GM23338 (cell line): Measurements from ENCODE around the gene LRRC27. TPM values are rescaled to one million over a fixed set of nuclear protein-coding genes. Genes with fewer than 3 reads are reported as not detected.

Experiments
- ATAC-seq: fragments of 200-7000 bp; cut with Tn5 transposase; 3 replicates; pipeline ENCODE4 v1.9.1; 2020
- DNase-seq: peaks from one replicate; pipeline ENCODE4 v3.0.0-alpha.2; 2015; ENCODE audit warnings: low spot score
- H2AFZ ChIP-seq: fragments of 200-600 bp; sonication (generic); 2 replicates; pipeline ENCODE4 v1.8.0; 2016; ENCODE audit warnings: antibody characterized with exemption, mild to moderate bottlenecking, moderate library complexity
- H3F3A ChIP-seq: fragments of 200-600 bp; sonication (generic); replicated peaks from 2 replicates; pipeline ENCODE4 v1.8.0; 2017; ENCODE audit warnings: antibody characterized with exemption, mixed run types, low read depth
- H3K27ac ChIP-seq: fragments of 200-600 bp; sonication (generic); 2 replicates; pipeline ENCODE4 v1.6.1; 2016; ENCODE audit warnings: low read depth
- H3K27me3 ChIP-seq: fragments of 200-600 bp; sonication (generic); 2 replicates; pipeline ENCODE4 v1.8.0; 2016; ENCODE audit warnings: mild to moderate bottlenecking, mixed run types, moderate library complexity; ENCODE audit not compliant: insufficient read depth
- H3K36me3 ChIP-seq: fragments of 200-600 bp; sonication (generic); 2 replicates; pipeline ENCODE4 v1.8.0; 2016; ENCODE audit warnings: mild to moderate bottlenecking; ENCODE audit not compliant: insufficient read depth
- H3K4me1 ChIP-seq: fragments of 200-600 bp; sonication (generic); 2 replicates; pipeline ENCODE4 v1.8.0; 2016; ENCODE audit warnings: mild to moderate bottlenecking, moderate library complexity; ENCODE audit not compliant: insufficient read depth
- H3K4me2 ChIP-seq: fragments of 200-600 bp; sonication (generic); 2 replicates; pipeline ENCODE4 v1.7.1; 2017; ENCODE audit warnings: mixed run types
- H3K4me3 ChIP-seq: fragments of 200-600 bp; sonication (generic); 2 replicates; pipeline ENCODE4 v1.6.1; 2016; ENCODE audit warnings: mixed run types
- H3K79me2 ChIP-seq: fragments of 200-600 bp; sonication (generic); replicated peaks from 2 replicates; pipeline ENCODE4 v1.8.0; 2017; ENCODE audit warnings: mild to moderate bottlenecking; ENCODE audit not compliant: insufficient read depth
- H3K9me2 ChIP-seq: fragments of 200-600 bp; sonication (generic); 2 replicates; pipeline ENCODE4 v1.8.0; 2017; ENCODE audit not compliant: insufficient read depth
- H4K20me1 ChIP-seq: fragments of 200-600 bp; sonication (generic); replicated peaks from 2 replicates; pipeline ENCODE4 v1.8.0; 2017; ENCODE audit warnings: mild to moderate bottlenecking; ENCODE audit not compliant: insufficient read depth
- H3K27ac Mint-ChIP-seq: 2 replicates; pipeline ENCODE4 v1.8.0; 2020; ENCODE audit warnings: inconsistent platforms, mild to moderate bottlenecking, moderate library complexity, mixed read lengths
- H3K27me3 Mint-ChIP-seq: 3 replicates; pipeline ENCODE4 v1.8.0; 2022; ENCODE audit warnings: low read depth, mild to moderate bottlenecking, moderate library complexity, mixed read lengths, inconsistent platforms; ENCODE audit not compliant: insufficient read depth, poor library complexity
- H3K36me3 Mint-ChIP-seq: 3 replicates; pipeline ENCODE4 v1.8.0; 2021; ENCODE audit warnings: low read depth, mild to moderate bottlenecking, inconsistent platforms, moderate library complexity, mixed read lengths
- H3K4me1 Mint-ChIP-seq: 3 replicates; pipeline ENCODE4 v1.8.0; 2020; ENCODE audit warnings: mild to moderate bottlenecking, inconsistent platforms, mixed read lengths
- H3K4me3 Mint-ChIP-seq: 3 replicates; pipeline ENCODE4 v1.8.0; 2021; ENCODE audit warnings: moderate library complexity, mild to moderate bottlenecking, inconsistent platforms, mixed read lengths
- H3K9me3 Mint-ChIP-seq: 3 replicates; pipeline ENCODE4 v1.8.0; 2020; ENCODE audit warnings: moderate library complexity, mild to moderate bottlenecking, inconsistent platforms, mixed read lengths
- CREB1 ChIP-seq: fragments of 250-450 bp; sonication (Bioruptor Pico); IDR thresholded peaks from 2 replicates; pipeline ENCODE4 v1.5.0; 2020; ENCODE audit warnings: low read depth, mild to moderate bottlenecking, moderate library complexity
- EZH2 ChIP-seq: fragments of 200-600 bp; sonication (generic); IDR thresholded peaks from one replicate; pipeline ENCODE4 v1.8.0; 2017; ENCODE audit warnings: antibody characterized with exemption, mild to moderate bottlenecking, low read depth; ENCODE audit not compliant: unreplicated experiment
- EZH2phosphoT487 ChIP-seq: fragments of 200-600 bp; sonication (generic); IDR thresholded peaks from one replicate; pipeline ENCODE4 v1.8.1; 2018; ENCODE audit warnings: antibody characterized with exemption; ENCODE audit not compliant: unreplicated experiment
- JUNB ChIP-seq: IDR thresholded peaks from one replicate; pipeline ENCODE4 v1.6.1; 2016; ENCODE audit warnings: antibody characterized with exemption; ENCODE audit not compliant: unreplicated experiment
- NANOG ChIP-seq: IDR thresholded peaks from 2 replicates; pipeline ENCODE4 v1.6.1; 2016; ENCODE audit warnings: antibody characterized with exemption, borderline replicate concordance
- POLR2AphosphoS5 ChIP-seq: IDR thresholded peaks from 2 replicates; pipeline ENCODE4 v1.6.1; 2016; ENCODE audit warnings: antibody characterized with exemption, low read depth
- STAT1 ChIP-seq: IDR thresholded peaks from one replicate; pipeline ENCODE4 v1.6.1; 2016; ENCODE audit warnings: antibody characterized with exemption; ENCODE audit not compliant: unreplicated experiment
- ZNF114 ChIP-seq: fragments of 250-450 bp; sonication (Bioruptor Pico); IDR thresholded peaks from 2 replicates; pipeline ENCODE4 v1.5.0; 2020; ENCODE audit warnings: mild to moderate bottlenecking, moderate library complexity
- ZNF331 ChIP-seq: fragments of 250-450 bp; sonication (Bioruptor Pico); IDR thresholded peaks from 2 replicates; pipeline ENCODE4 v1.5.0; 2020; ENCODE audit warnings: low read depth, mild to moderate bottlenecking, moderate library complexity
- polyA plus RNA-seq: library from polyadenylated mRNA; unstranded; fragments of >200 nt; fragmentation: Nextera tagmentation; extraction: Ambion mirVana; gene quantifications from 2 replicates; pipeline ENCODE4 v1.2.1, GENCODE V29; 2016
- total RNA-seq: library from RNA; depleted of rRNA; stranded (reverse); fragments of >200 nt; shearing (Covaris generic); gene quantifications from 2 replicates; pipeline ENCODE4 v1.2.3, GENCODE V29; 2014
- TF ChIP-seq, protein P1 (sequence below), 2 experiments: fragments of 200-600 bp in 1 of 2; sonication (generic) in 1 of 2; conservative IDR thresholded peaks; 2 replicates each; pipeline versions ENCODE4 v1.5.1 to v1.6.1; 2016 to 2017; ENCODE audit warnings: antibody characterized with exemption in 2 of 2, low read depth in 2 of 2, mild to moderate bottlenecking in 2 of 2, moderate library complexity in 1 of 2
- TF ChIP-seq, protein P2 (sequence below): IDR thresholded peaks from one replicate; pipeline ENCODE4 v1.6.1; 2018; ENCODE audit warnings: antibody characterized with exemption; ENCODE audit not compliant: unreplicated experiment
- TF ChIP-seq, protein P3 (sequence below): IDR thresholded peaks from 2 replicates; pipeline ENCODE4 v1.6.1; 2016; ENCODE audit warnings: antibody characterized with exemption

Gene LRRC27
- total and polyA plus RNA-seq, 2 experiments from 2014 or later, result 2.9 to 3.5 TPM

GRCh38 chr10:132283604-132284382 is 48.2 kb upstream of the LRRC27 start:
- DNase-seq (no peak), ATAC-seq (no peak)
- H3K4me3 ChIP-seq, result no peak overlapping the region
- no peaks in the 10 kb centered on the region for H3K36me3 ChIP-seq
- no peaks in the 10 kb centered on the region for H3K27me3 ChIP-seq
- H4K20me1 ChIP-seq, result no peaks in the 10 kb centered on the region
- no peak for TF ChIP-seq JUNB
- no peak for TF ChIP-seq ZNF114 (CRISPR knock-in tag)
- no peak for TF ChIP-seq NANOG
- TF ChIP-seq, protein P1, sequence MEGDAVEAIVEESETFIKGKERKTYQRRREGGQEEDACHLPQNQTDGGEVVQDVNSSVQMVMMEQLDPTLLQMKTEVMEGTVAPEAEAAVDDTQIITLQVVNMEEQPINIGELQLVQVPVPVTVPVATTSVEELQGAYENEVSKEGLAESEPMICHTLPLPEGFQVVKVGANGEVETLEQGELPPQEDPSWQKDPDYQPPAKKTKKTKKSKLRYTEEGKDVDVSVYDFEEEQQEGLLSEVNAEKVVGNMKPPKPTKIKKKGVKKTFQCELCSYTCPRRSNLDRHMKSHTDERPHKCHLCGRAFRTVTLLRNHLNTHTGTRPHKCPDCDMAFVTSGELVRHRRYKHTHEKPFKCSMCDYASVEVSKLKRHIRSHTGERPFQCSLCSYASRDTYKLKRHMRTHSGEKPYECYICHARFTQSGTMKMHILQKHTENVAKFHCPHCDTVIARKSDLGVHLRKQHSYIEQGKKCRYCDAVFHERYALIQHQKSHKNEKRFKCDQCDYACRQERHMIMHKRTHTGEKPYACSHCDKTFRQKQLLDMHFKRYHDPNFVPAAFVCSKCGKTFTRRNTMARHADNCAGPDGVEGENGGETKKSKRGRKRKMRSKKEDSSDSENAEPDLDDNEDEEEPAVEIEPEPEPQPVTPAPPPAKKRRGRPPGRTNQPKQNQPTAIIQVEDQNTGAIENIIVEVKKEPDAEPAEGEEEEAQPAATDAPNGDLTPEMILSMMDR (conservative IDR thresholded peaks at IDR 0.05; ENCODE audit: low read depth in 2 of 2), result no peak
- TF ChIP-seq EZH2, result no peak
- no peak for TF ChIP-seq EZH2phosphoT487
- TF ChIP-seq STAT1, result no peak
- no peak for TF ChIP-seq ZNF331
- no peak for TF ChIP-seq POLR2AphosphoS5
- no peak for TF ChIP-seq CREB1 (CRISPR knock-in tag)
- TF ChIP-seq, protein P2, sequence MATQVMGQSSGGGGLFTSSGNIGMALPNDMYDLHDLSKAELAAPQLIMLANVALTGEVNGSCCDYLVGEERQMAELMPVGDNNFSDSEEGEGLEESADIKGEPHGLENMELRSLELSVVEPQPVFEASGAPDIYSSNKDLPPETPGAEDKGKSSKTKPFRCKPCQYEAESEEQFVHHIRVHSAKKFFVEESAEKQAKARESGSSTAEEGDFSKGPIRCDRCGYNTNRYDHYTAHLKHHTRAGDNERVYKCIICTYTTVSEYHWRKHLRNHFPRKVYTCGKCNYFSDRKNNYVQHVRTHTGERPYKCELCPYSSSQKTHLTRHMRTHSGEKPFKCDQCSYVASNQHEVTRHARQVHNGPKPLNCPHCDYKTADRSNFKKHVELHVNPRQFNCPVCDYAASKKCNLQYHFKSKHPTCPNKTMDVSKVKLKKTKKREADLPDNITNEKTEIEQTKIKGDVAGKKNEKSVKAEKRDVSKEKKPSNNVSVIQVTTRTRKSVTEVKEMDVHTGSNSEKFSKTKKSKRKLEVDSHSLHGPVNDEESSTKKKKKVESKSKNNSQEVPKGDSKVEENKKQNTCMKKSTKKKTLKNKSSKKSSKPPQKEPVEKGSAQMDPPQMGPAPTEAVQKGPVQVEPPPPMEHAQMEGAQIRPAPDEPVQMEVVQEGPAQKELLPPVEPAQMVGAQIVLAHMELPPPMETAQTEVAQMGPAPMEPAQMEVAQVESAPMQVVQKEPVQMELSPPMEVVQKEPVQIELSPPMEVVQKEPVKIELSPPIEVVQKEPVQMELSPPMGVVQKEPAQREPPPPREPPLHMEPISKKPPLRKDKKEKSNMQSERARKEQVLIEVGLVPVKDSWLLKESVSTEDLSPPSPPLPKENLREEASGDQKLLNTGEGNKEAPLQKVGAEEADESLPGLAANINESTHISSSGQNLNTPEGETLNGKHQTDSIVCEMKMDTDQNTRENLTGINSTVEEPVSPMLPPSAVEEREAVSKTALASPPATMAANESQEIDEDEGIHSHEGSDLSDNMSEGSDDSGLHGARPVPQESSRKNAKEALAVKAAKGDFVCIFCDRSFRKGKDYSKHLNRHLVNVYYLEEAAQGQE, result no peak
- TF ChIP-seq, protein P3, sequence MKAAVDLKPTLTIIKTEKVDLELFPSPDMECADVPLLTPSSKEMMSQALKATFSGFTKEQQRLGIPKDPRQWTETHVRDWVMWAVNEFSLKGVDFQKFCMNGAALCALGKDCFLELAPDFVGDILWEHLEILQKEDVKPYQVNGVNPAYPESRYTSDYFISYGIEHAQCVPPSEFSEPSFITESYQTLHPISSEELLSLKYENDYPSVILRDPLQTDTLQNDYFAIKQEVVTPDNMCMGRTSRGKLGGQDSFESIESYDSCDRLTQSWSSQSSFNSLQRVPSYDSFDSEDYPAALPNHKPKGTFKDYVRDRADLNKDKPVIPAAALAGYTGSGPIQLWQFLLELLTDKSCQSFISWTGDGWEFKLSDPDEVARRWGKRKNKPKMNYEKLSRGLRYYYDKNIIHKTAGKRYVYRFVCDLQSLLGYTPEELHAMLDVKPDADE, result no peak
- H3K4me2 ChIP-seq, result no peak overlapping the region
- Mint-ChIP-seq H3K27ac (no peak overlapping the region), H3K9me3 (no peaks in the 10 kb centered on the region; the same call in 2 of the 3 replicates), H3K4me1 (peaks cover 9% of the 10 kb centered on the region), H3K4me3 (no peak overlapping the region), H3K27me3 (peaks cover 9% of the 10 kb centered on the region), H3K36me3 (no peaks in the 10 kb centered on the region; the same call in 2 of the 3 replicates)
- H3K79me2 ChIP-seq, result no peaks in the 10 kb centered on the region
- no peaks in the 10 kb centered on the region for H3K4me1 ChIP-seq
- H3K27ac ChIP-seq, result no peak overlapping the region
- no peaks in the 10 kb centered on the region for H3K9me2 ChIP-seq
- H3F3A ChIP-seq, result no peaks in the 10 kb centered on the region
- no peak overlapping the region for H2AFZ ChIP-seq
